Measurements from ENCODE around the gene CD209. TPM values are rescaled to one million over a fixed set of nuclear protein-coding genes. Genes with fewer than 3 reads are reported as not detected.

CD209 gene
- total and polyA plus RNA-seq, 4 donors: 0.57 to 3.3 (median 1.8) TPM

GRCh38 chr19:7744871-7745650, 2.3 kb downstream of the CD209 start:
- WGBS, 2 donors: 77 to 83% methylated on average over 12 of the region's 12 CpGs
- DNase-seq: no peak

DNA sequence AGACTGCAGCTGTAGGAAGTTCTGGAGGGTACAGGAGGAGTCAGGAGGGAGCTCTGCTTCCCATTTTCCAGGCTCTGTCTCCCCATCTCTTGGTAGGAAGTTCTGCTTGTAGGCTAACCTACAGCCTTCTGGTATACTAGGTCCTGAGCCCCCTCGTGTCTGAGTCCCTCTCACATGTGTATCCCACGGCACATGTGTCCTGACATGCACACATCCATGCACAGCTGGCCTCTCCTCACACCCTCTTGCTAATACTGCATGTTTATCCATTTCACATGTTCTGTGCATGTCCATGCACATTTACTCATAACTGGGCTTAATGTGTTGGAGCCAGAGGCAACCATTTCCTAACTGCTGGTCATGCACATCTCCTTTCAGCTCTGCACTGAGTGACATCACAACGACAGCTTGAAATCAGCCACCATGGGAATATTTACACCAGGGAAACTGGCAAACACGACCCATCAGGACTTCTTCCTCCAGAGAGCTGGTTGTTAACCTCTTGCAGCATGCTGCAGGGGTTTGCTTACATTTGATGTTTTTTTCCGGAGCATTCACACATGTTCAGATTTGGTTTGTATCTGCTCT, 3.0 kb downstream of the CD209 start:
- DNase-seq (no peak), ATAC-seq (ENCODE audit: insufficient read depth, low FRiP score) (no peak)
- Histone ChIP-seq H3K36me3 (ENCODE audit: control insufficient read depth in 4 of 4, insufficient read depth in 4 of 4, low read length in 4 of 4) (no peaks in the 10 kb centered on the region), H3K9ac (ENCODE audit: insufficient read depth in 1 of 2, low read length in 2 of 2) (no peak overlapping the region), H3K4me1 (ENCODE audit: control insufficient read depth in 5 of 5, insufficient read depth in 5 of 5, low read length in 5 of 5) (no peaks in the 10 kb centered on the region), H3K27me3 (ENCODE audit: control insufficient read depth in 3 of 3, insufficient read depth in 3 of 3, low read length in 2 of 3) (peaks cover 0 to 2% (median 0%) of the 10 kb centered on the region in 3 donors), H3K4me3 (no peak overlapping the region), H3K9me3 (ENCODE audit: control insufficient read depth in 4 of 4, insufficient read depth in 3 of 4, low read length in 3 of 4) (no peaks in the 10 kb centered on the region), H3K27ac (ENCODE audit: low read depth in 1 of 2, low read length in 1 of 2) (no peak overlapping the region)
- TF ChIP-seq, protein P1, sequence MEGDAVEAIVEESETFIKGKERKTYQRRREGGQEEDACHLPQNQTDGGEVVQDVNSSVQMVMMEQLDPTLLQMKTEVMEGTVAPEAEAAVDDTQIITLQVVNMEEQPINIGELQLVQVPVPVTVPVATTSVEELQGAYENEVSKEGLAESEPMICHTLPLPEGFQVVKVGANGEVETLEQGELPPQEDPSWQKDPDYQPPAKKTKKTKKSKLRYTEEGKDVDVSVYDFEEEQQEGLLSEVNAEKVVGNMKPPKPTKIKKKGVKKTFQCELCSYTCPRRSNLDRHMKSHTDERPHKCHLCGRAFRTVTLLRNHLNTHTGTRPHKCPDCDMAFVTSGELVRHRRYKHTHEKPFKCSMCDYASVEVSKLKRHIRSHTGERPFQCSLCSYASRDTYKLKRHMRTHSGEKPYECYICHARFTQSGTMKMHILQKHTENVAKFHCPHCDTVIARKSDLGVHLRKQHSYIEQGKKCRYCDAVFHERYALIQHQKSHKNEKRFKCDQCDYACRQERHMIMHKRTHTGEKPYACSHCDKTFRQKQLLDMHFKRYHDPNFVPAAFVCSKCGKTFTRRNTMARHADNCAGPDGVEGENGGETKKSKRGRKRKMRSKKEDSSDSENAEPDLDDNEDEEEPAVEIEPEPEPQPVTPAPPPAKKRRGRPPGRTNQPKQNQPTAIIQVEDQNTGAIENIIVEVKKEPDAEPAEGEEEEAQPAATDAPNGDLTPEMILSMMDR (IDR thresholded peaks at IDR 0.05; ENCODE audit: control extremely low read depth, extremely low read depth): no peak
- 66 to 83% methylated on average over 5 of the region's 5 CpGs for WGBS, 2 donors

More at GRCh38 chr19:7744871-7745650, 2.3 kb downstream of the CD209 start:
- H3K9ac ChIP-seq (ENCODE audit: insufficient read depth in 1 of 2, low read length in 2 of 2): no peak overlapping the region
- ATAC-seq (ENCODE audit: insufficient read depth, low FRiP score): no peak
- H3K4me3 ChIP-seq: no peak overlapping the region
- H3K4me1 ChIP-seq (ENCODE audit: control insufficient read depth in 5 of 5, insufficient read depth in 5 of 5, low read length in 5 of 5): no peaks in the 10 kb centered on the region
- peaks cover 0 to 2% (median 0%) of the 10 kb centered on the region in 3 donors for H3K27me3 ChIP-seq (ENCODE audit: control insufficient read depth in 3 of 3, insufficient read depth in 3 of 3, low read length in 2 of 3)
- H3K36me3 ChIP-seq (ENCODE audit: control insufficient read depth in 4 of 4, insufficient read depth in 4 of 4, low read length in 4 of 4): no peaks in the 10 kb centered on the region
- H3K9me3 ChIP-seq (ENCODE audit: control insufficient read depth in 4 of 4, insufficient read depth in 3 of 4, low read length in 3 of 4): no peaks in the 10 kb centered on the region
- H3K27ac ChIP-seq (ENCODE audit: low read depth in 1 of 2, low read length in 1 of 2): no peak overlapping the region
- TF ChIP-seq, protein P1 (IDR thresholded peaks at IDR 0.05; ENCODE audit: control extremely low read depth, extremely low read depth): no peak

- Histone ChIP-seq H3K9ac (ENCODE audit: insufficient read depth in 1 of 2, low read length in 2 of 2) (no peak overlapping the region), H3K27ac (ENCODE audit: low read depth in 1 of 2, low read length in 1 of 2) (no peak overlapping the region), H3K36me3 (ENCODE audit: control insufficient read depth in 4 of 4, insufficient read depth in 4 of 4, low read length in 4 of 4) (no peaks in the 10 kb centered on the region), H3K27me3 (ENCODE audit: control insufficient read depth in 3 of 3, insufficient read depth in 3 of 3, low read length in 2 of 3) (peaks cover 0 to 2% (median 0%) of the 10 kb centered on the region in 3 donors), H3K4me3 (no peak overlapping the region), H3K9me3 (ENCODE audit: control insufficient read depth in 4 of 4, insufficient read depth in 3 of 4, low read length in 3 of 4) (no peaks in the 10 kb centered on the region), H3K4me1 (ENCODE audit: control insufficient read depth in 5 of 5, insufficient read depth in 5 of 5, low read length in 5 of 5) (no peaks in the 10 kb centered on the region)
- WGBS, 2 donors: 76 to 78% methylated on average over 2 of the region's 2 CpGs
- no peak for DNase-seq
- ATAC-seq (ENCODE audit: insufficient read depth, low FRiP score): no peak
- TF ChIP-seq, protein P1 (IDR thresholded peaks at IDR 0.05; ENCODE audit: control extremely low read depth, extremely low read depth): no peak
Observed at GRCh38 chr19:7743425-7743841, 3.9 kb downstream of the CD209 start.
